ENCODE data around the gene CCAR1. TPM values are rescaled to one million over a fixed set of nuclear protein-coding genes. Genes with fewer than 3 reads are reported as not detected.

CCAR1 gene
- total and polyA plus RNA-seq, 2 of the 13 experiments (the other 11 are each of a cell fraction or from before 2014, with no cell fraction given): 74.5 to 81.6 TPM

GRCh38 chr10:68720793-68721672 lies at the start of gene CCAR1 (continued):
- peak; percentile 79 for TF ChIP-seq ASH2L (IDR thresholded peaks at IDR 0.05; ENCODE audit: insufficient read length, low read depth, low read length)
- no peak for TF ChIP-seq ZMAT3 (CRISPR knock-in tag; conservative IDR thresholded peaks at IDR 0.05)
- TF ChIP-seq ZNF724P (CRISPR knock-in tag; IDR thresholded peaks at IDR 0.05; ENCODE audit: borderline replicate concordance): peak; percentile 87; the same call in 1 of the 2 replicates
- peak; percentile 53; the same call in 1 of the 2 replicates for TF ChIP-seq NR0B2 (CRISPR knock-in tag; IDR thresholded peaks at IDR 0.05)
- no peak; the same call in 1 of the 2 replicates for TF ChIP-seq CBX5 (CRISPR knock-in tag; IDR thresholded peaks at IDR 0.05; ENCODE audit: borderline replicate concordance)
- no peak for TF ChIP-seq SMARCC2 (IDR thresholded peaks at IDR 0.05)
- TF ChIP-seq SMC3 (IDR thresholded peaks at IDR 0.05; ENCODE audit: low read length): no peak
- TF ChIP-seq ZFY (CRISPR knock-in tag; IDR thresholded peaks at IDR 0.05): peak; percentile 96
- TF ChIP-seq, protein P1, sequence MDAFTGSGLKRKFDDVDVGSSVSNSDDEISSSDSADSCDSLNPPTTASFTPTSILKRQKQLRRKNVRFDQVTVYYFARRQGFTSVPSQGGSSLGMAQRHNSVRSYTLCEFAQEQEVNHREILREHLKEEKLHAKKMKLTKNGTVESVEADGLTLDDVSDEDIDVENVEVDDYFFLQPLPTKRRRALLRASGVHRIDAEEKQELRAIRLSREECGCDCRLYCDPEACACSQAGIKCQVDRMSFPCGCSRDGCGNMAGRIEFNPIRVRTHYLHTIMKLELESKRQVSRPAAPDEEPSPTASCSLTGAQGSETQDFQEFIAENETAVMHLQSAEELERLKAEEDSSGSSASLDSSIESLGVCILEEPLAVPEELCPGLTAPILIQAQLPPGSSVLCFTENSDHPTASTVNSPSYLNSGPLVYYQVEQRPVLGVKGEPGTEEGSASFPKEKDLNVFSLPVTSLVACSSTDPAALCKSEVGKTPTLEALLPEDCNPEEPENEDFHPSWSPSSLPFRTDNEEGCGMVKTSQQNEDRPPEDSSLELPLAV (CRISPR knock-in tag; conservative IDR thresholded peaks at IDR 0.05; ENCODE audit: low read depth): no peak
- TF ChIP-seq ZFP90 (CRISPR knock-in tag; IDR thresholded peaks at IDR 0.05; ENCODE audit: borderline replicate concordance): peak; percentile 47; the same call in 1 of the 2 replicates
- TF ChIP-seq ZNF790 (CRISPR knock-in tag; IDR thresholded peaks at IDR 0.05; ENCODE audit: borderline replicate concordance): no peak
- TF ChIP-seq, protein P2, sequence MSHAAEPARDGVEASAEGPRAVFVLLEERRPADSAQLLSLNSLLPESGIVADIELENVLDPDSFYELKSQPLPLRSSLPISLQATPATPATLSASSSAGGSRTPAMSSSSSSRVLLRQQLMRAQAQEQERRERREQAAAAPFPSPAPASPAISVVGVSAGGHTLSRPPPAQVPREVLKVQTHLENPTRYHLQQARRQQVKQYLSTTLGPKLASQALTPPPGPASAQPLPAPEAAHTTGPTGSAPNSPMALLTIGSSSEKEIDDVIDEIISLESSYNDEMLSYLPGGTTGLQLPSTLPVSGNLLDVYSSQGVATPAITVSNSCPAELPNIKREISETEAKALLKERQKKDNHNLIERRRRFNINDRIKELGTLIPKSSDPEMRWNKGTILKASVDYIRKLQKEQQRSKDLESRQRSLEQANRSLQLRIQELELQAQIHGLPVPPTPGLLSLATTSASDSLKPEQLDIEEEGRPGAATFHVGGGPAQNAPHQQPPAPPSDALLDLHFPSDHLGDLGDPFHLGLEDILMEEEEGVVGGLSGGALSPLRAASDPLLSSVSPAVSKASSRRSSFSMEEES (CRISPR knock-in tag; IDR thresholded peaks at IDR 0.05): 0 out of 2 replicates have a peak, but pooled peaks have one; percentile 63
- no peak for TF ChIP-seq SRF (IDR thresholded peaks at IDR 0.05; ENCODE audit: low read depth, low read length)
- TF ChIP-seq, protein P3, sequence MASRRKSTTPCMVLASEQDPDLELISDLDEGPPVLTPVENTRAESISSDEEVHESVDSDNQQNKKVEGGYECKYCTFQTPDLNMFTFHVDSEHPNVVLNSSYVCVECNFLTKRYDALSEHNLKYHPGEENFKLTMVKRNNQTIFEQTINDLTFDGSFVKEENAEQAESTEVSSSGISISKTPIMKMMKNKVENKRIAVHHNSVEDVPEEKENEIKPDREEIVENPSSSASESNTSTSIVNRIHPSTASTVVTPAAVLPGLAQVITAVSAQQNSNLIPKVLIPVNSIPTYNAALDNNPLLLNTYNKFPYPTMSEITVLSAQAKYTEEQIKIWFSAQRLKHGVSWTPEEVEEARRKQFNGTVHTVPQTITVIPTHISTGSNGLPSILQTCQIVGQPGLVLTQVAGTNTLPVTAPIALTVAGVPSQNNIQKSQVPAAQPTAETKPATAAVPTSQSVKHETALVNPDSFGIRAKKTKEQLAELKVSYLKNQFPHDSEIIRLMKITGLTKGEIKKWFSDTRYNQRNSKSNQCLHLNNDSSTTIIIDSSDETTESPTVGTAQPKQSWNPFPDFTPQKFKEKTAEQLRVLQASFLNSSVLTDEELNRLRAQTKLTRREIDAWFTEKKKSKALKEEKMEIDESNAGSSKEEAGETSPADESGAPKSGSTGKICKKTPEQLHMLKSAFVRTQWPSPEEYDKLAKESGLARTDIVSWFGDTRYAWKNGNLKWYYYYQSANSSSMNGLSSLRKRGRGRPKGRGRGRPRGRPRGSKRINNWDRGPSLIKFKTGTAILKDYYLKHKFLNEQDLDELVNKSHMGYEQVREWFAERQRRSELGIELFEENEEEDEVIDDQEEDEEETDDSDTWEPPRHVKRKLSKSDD (CRISPR knock-in tag; IDR thresholded peaks at IDR 0.05; ENCODE audit: low read depth): peak; percentile 81
- no peak for TF ChIP-seq NFIB (CRISPR knock-in tag; IDR thresholded peaks at IDR 0.05; ENCODE audit: borderline replicate concordance)
- TF ChIP-seq GMEB1 (CRISPR knock-in tag; IDR thresholded peaks at IDR 0.05; ENCODE audit: borderline replicate concordance): peak; percentile 97

All from HepG2 (cell line).